ENCODE results near the gene SMARCE1.
A peak's percentile ranks its signal among the peaks of the same experiment; 100 is the strongest.

Gene SMARCE1

DNA sequence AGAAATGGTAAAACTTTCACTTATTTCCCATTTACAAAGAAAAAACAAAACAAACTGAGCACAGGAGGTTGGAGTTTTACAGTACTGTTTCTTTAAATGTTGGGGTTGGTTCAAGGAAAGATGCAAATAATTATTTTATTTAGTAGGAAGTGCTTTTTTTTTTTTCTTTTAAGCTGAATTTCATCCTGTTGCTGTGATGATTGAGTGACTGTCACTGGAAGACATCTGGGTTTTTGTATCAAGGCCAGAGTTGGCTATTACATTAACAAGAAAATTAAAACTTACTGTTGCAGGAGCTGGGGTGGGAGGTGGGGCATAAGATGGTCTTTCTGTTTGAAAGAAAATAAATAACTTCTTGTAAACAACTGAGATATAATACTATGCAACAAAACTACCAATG is 2.3 kb downstream of the SMARCE1 start:
- no peak for DNase-seq

DNA sequence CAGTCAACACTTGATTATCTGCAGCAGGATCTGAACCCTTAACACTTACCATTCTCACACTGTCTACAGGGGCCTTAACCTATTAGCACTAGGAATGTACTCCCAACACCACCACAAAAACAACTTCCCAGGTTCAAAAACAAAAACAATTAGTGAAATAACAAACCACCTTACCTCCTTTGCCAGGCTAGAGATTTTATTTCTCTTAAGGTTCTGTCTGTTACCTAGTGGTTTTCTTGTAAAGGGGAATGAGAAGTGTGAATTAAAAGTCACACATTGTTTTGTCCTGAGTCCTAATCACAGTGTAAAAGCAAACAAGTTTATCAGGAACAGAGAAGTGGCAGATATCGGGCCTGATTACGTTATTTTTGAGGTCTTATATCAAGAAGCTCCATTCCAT is 9.7 kb downstream of the SMARCE1 start:
- no peak for DNase-seq

GRCh38 chr17:40633871-40634270 is 13.7 kb downstream of the SMARCE1 start:
- DNase-seq: no peak

GRCh38 chr17:40632216-40632615 is 15.4 kb downstream of the SMARCE1 start:
- DNase-seq: no peak

- no peak for DNase-seq
These were observed 17.8 kb downstream of the SMARCE1 start for GRCh38 chr17:40629842-40630241.

GRCh38 chr17:40625311-40625710 is 22.3 kb downstream of the SMARCE1 start:
- no peak for DNase-seq

GRCh38 chr17:40623419-40624210 is 24.0 kb downstream of the SMARCE1 start:
- DNase-seq: no peak

DNA sequence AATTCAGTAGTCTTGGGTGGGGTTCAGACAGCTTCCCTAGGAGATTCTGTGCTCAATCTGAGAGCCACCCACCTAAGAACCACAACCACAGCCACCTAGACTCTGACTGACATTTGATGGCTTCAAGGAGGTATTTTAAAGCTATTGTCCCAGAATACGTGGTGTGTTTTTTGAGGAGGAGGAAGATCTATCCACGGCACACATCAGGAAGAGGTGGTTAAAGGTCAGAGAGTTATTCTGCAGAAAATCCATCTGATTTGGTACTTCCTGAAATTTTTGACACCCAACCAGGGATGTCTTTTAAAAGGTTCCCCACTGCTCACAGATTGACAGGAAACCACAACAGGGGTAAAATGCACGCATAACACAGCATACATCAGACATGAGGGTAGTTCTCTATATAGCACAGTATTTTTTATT is 25.1 kb downstream of the SMARCE1 start:
- DNase-seq: peak in 1 of 2 donors; percentile 6

GRCh38 chr17:40621578-40621977 is 26.0 kb downstream of the SMARCE1 start:
- no peak for DNase-seq

- DNase-seq: no peak
These were observed 26.6 kb downstream of the SMARCE1 start for GRCh38 chr17:40621019-40621418.

GRCh38 chr17:40618754-40619625 is 28.6 kb downstream of the SMARCE1 start:
- no peak for DNase-seq

DNA sequence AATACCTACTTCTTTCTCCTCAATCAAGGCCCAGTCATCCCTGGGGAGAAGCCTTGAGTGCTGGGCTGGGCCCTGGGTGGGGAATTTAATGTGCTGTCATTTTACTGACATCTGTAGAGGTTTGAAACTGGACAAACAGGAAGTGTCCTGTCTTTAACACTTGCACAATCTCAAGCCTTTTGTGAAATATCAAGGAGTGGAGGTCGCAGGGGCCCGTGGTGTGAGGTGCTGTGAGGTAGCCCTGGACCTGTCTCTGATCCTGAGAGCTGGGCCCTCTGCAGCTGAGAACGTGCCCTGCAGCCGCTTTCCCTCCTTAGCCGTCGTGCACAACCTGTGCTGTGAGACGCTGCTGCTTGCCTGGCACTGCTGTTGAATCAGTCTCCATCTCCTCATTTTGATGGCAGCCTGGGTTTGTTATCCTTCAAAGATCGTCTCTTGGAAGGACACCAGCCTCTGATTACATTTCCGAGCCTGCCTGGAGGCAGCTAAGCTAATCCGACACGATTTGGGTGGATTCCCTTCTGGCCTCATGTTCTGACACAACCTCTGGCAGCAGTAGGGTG is 29.9 kb downstream of the SMARCE1 start:
- peak; percentile 7 to 17 for DNase-seq

GRCh38 chr17:40616592-40616991 is 31.0 kb downstream of the SMARCE1 start:
- no peak for DNase-seq

GRCh38 chr17:40615841-40616476 is 31.7 kb downstream of the SMARCE1 start:
- DNase-seq: no peak

GRCh38 chr17:40615068-40615840 is 32.4 kb downstream of the SMARCE1 start:
- no peak for DNase-seq

- DNase-seq: no peak
These were observed 33.1 kb downstream of the SMARCE1 start for GRCh38 chr17:40614431-40615067.

DNA sequence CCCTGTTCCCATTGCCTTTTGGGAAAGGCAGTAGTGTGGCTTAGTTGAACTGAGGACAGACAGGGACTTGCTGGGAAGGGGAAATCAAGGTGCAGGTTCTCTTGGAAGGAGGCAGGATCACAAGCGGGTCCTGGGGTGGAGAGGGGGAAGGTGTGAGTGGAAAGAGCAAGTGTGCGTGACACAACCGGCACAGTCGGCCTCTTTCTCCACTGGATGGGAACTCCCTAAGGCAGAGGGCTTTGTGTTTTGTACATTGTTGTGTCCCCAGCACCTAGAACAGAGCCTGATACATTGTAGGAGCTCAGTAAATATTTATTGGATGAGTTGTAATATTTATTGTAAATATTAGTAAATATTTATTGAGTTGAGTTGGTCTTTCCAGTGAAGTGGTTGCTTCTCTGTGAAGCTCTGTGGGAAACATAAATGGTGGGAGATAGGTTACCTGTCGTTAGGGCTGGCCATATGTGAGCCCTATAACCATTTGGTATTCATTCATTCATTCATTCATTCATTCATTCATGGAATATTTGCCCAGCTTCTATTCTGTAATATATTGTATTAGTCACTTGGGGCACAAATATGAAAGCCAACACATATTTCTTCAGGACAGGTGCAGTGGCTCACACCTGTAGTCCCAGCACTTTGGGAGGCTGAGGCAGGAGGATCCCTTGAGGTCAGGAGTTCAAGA is 34.0 kb downstream of the SMARCE1 start:
- no peak for DNase-seq

DNA sequence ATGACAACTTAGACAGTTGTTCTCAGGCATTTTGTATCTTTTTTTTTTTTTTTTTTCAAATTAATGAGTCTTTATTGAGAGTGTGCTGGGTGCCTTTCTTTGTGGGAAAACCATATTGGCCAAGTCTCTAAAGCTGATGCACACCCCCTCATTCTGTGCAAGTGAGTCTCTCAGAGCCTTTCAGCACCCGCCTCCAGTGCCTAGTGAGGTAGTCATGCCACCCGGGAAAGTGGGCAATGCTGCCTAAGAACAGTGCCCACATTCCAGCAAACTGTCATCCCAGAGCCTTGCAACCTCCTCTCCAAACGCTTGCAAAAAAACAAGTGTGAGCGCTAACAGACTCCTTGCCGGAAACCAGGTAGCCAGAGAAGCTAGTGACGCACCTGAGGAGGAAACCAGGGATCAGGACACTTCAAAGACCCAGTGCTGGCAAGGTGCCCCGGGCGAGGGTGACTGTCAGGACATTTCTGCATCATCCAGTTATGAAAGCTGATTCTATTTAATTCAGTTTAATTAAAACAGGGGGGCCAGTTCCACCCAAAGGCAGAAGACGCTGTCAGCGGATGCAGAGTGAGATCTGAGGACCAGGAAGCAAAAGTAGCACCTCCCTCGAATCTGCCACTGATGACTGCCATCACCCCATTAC is 34.9 kb downstream of the SMARCE1 start:
- DNase-seq: no peak

GRCh38 chr17:40611840-40612474 is 35.7 kb downstream of the SMARCE1 start:
- no peak for DNase-seq

DNA sequence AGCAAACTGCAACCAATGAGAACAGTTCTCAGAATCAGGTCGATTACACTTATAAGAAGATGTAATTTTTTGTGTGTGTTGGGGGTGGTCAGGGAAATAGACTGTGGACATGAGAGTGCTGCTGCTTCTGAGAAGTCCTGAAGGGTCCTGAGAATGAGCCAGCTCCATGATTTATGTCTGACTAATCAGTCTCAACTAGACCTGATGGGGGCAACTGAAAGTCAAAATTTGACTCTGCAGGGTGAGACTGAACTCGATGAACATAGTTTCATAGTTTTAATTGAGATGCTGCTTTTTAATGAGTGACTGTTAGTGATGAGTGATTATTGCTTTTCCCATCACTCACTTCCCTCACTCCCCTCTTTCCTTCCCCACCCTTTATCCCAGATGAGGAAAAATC is 37.3 kb downstream of the SMARCE1 start:
- no peak for DNase-seq

Measured in inflammatory macrophage (primary cell).